Right forelimb (tissue), 1 donor: ENCODE results near the gene SFXN2.
"Not testable (repeated sequence)": the region's sequence is repeated elsewhere in the genome, so short reads cannot be mapped to it uniquely, and the experiment has no call there.

Source experiments
- DNase-seq: peaks from one replicate; pipeline ENCODE4 v3.0.0-alpha.2; 2018

Gene SFXN2

GRCh38 chr10:102758240-102758932 is 44.0 kb downstream of the SFXN2 start:
- no peak for DNase-seq

GRCh38 chr10:102758933-102759262 is 44.5 kb downstream of the SFXN2 start:
- DNase-seq = not testable (repeated sequence)

GRCh38 chr10:102759497-102760210 is 45.2 kb downstream of the SFXN2 start:
- DNase-seq = no peak

DNA sequence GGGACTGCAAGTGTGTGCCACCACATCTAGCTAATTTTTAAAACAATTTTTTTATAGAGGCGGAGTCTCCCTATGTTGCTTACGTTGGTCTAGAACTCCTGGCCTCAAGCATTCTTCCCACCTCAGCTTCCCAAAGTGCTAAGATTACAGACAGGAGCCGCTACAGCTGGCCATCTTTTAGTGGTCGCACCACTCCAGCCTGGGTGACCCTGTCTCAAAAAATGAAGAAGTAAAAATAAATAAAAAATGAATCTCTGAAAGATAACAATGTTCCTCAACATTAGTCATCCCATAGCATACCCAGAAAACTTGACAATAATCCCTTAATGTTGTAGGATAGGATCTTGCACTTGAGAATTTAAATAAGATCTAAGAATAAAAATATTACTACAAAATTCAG is 47.5 kb downstream of the SFXN2 start:
- no peak for DNase-seq

DNA sequence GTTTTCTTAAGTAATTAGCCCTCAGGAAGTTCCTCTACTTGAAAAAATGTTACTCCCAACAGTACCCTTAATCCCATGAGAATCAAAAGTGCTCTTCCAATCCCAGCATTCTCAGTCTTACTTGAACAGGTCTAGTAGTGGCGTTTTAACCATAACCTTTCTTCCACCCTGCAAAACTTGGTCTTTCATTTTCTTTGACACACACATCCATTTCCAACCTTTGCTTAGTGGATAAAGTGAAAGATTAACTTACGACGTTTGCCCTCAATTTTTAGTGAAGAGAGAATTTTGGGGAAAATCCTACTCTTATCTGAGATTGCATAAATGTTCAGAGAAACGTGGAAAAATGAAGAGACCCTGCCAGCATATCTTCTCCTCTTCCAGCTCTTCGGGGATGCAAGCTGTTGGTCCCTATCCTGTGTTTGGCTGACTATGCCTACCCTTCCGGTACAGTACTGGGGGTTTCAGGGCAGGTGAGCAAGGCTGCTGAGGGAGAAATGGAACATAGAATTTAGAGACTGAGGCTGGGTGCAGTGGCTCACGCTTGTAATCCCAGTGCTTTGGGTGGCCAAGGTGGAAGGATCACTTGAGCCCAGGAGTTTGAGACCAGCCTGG is 48.1 kb downstream of the SFXN2 start:
- no peak for DNase-seq

DNA sequence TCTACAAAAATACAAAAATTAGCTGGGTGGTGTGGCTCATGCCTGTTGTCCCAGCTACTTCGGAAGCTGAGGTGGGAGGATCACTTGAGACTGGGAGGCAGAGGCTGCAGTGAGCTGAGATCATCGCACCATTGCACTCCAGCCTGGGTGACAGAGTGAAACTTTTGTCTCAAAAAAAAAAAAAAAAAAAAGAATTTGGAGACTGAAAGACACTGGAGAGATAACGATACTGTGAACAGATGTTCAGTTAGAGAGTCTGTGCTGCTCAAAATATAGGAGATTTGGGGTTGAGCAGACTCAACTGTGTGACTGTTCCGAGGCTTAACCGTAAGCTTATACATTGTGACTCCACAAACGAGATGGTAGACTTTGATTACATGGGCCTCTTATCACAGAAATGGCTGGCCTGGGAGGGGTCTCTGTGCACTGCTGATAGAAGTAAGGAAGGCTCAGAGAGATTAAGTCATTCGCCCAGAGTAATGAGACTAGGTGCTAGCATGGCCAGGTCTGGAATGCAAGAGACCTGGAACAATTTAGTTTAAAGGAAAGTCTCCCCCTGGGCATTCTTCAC is 48.7 kb downstream of the SFXN2 start:
- no peak for DNase-seq

DNA sequence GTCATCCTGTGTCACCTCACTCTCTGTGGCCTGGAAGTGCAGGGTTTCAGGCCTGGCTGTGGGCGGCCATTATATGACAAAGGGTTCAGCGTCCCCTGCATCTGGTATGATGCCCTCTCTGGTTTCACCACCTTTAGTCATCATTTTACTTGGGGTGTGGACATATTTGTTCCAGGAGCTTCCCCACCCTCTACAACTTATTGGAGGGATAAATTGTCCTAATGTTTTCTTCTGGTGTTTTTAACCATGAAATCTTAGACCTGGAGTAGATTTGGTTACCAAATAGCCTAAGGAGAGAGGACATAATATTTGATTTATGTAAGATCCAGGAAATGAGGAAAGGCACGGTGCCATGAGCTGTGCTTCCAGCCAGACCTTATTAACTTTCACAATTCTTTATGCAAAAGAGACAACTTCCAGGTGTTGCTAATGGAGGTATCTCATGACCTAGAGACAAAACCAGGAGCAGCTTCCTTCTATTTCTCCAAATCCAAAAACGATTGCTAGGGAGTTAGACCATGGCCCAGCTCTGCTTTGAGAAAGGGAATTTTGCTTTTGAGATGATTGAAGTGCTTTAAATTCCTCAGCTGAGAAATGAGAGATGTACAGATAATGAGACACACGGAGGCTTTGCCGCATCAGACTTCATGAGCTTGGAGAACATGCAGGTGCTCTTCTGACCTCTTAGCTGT is 50.2 kb downstream of the SFXN2 start:
- DNase-seq = no peak

- no peak for DNase-seq
Observed at GRCh38 chr10:102765336-102765735, 50.9 kb downstream of the SFXN2 start.

- no peak for DNase-seq
Observed at GRCh38 chr10:102767428-102768160, 53.2 kb downstream of the SFXN2 start.

DNA sequence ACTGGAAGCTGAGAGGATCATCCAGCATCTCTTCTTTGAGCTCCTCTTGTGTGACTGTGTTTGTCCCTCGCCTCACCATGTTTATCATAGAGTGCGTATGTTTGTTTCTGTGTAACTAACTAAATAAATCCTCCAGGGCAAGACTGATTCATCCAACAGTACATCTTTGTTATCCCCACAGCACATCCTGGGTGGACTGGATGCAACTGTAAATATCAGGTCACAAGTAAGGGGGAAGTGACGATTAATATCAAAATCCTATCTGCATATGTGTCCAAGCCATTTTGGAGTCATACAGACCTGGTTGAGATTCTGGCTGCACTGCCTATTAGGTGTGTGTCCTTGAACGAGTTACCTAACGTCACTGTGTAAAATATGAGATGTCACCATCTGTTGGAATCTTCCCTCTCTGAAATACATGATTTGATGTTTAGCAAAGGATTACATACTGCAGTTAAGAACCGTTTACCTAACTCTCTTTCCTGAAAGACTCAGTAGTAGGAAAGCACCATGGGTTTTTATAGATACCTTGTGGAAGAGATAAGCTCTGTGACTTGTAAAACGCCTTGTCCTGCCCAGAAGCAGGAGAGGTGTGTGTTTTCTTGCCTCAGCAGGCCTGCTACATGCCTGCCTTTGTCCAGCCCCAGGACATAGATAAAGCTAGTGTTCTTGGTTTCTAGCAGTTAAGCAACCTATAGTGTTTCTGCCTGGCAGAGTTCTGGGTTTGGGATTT is 55.1 kb downstream of the SFXN2 start:
- no peak for DNase-seq

DNA sequence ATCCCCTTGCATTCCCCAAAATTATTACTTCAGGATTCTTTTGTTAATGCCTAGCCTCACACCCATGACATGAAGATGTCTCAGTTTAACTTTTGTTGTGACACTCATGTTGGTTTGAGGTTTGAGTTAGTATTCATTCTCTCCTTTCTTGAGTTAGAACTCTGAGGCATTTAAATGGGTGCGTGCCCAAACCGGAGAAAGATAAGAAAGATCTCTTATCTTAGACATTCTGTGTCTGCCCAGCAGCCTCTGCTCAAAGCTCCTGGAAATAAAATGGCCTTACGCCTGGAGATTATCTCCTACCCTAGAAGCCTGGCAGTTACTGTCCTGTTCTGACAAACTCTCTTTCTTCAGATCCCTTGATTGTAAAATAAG is 55.7 kb downstream of the SFXN2 start:
- no peak for DNase-seq

GRCh38 chr10:102770792-102771191 is 56.4 kb downstream of the SFXN2 start:
- no peak for DNase-seq

DNA sequence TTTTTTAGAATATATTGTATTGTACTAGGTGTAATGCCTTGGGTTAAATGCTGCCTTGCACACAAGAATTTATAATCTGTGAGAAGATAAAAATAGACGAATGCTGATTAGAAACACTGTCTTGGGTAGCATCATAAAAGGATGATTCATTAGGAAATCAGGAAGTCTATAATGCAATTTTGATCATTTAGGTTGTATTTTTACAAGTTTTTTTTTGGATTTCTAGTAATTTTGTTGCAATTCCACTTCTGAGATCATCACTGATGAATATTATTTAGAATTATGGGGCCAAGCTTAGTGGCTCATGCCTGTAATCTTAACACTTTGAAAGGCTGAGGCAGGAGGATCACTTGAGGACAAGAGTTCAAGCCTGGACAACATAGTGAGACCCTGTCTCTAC is 58.9 kb downstream of the SFXN2 start:
- no peak for DNase-seq

GRCh38 chr10:102773986-102774385 is 59.5 kb downstream of the SFXN2 start:
- no peak for DNase-seq

GRCh38 chr10:102775201-102775934 is 60.9 kb downstream of the SFXN2 start:
- no peak for DNase-seq

DNA sequence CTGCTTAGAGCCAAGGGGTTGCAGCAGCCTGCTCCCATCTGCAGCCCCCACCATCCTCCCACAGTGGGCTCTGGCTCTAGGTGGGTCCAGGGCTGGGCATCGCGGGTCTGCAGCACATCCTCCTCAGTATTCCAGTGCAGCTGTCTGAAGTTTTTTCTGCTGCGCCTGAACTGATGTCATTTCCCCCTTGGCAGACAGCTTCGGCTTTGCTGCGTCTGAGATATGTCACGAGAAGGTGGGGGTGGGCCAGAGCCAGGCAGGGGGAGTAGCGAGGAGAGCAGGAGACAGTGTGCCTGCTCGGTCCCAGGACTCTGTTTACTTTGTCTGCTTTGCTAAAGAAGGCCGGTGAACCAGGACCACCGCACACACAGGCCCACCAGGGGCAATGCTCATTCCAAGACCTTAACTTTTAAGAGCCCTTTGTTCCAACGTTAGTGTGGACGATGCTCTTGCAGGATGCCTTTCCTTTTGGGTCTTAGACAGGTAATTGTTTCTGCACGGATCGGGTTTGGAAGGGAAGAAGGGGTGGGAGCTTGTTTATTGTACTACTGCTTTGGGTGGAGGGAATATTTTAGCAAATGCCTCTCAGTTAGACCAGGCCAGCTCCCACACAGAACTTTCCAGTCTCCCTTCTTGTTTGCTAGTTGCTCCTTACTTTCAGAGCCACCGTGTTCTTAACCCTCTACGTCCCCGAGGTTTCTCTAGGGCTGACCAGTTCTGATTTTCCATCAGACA is 61.7 kb downstream of the SFXN2 start:
- DNase-seq = peak; percentile 89

DNA sequence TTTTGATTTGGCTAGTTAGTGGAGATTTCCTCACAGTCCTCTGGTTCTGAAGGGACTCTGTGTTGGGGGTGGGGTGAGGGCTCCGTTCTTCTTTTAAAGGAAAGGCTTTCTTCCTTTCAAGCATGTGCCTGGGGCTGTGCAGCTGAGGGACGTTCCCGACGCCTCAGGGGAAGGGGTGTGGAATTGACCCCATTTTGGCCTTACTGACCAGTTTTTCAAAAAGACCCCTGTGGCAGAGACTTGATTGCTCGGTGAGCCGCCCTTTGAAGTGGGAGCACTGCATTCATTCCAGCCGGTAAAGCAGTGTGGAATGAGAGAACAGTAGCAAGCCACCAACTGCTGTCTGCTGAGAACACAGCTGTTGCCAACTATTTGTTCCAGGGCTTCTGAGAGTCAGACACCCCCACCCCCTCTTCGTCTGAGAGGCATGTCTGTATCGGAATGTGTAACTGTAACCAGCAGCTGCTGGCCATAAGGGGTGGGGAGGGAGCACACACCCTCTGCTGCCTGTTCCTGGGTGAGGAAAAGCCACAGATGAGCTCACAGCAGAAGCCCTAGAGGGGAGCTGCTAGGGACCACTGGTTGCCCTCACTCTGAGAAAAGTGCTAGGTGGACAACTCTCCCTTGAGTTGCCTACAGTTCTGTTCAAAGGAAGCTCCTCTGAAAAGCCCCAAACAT is 62.5 kb downstream of the SFXN2 start:
- peak; percentile 89 for DNase-seq

DNA sequence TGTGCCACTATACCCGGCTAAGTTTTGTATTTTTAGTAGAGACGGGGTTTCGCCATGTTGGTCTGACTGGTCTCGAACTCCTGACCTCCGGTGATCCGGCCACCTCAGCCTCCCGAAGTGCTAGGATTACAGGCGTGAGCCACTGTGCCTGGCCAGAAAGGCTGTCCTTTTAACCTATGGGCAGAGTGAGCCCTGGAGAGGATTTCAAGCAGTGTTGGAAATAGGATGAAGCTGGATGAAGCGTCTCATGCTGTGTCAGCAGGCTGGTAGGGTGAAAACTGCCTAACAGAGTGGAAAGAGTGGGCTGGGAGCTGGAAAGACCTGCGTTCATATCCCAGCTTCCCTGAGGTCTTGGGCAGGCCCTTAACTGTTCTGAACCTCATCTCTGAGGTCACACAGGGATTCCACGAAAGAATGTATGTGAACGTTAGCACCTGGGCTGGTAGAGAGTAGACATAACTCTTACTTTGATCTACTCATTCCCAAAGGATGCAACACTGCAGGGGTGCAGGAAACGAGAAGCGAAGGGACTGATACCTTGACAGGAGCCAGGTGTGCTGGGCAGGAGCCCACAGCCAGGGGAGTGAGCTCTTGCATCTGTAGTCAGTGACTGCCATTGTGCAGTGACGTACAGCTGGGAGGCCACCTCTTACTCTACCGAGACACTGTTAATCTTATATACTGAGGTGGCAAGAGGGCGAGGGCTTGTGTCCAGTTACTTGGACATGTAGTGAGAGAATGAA is 63.4 kb downstream of the SFXN2 start:
- no peak for DNase-seq

GRCh38 chr10:102778781-102779180 is 64.3 kb downstream of the SFXN2 start:
- DNase-seq = no peak
